Tibial nerve (tissue), 4 donors: ENCODE measurements around the gene TRAPPC13. TPM values are rescaled to one million over a fixed set of nuclear protein-coding genes. Genes with fewer than 3 reads are reported as not detected.
"Not testable (repeated sequence)": the region's sequence is repeated elsewhere in the genome, so short reads cannot be mapped to it uniquely, and the experiment has no call there.

Source experiments
- DNase-seq, 2 donors: peaks; one replicate each; pipeline ENCODE4 v3.0.0-alpha.2; 2019; ENCODE audit warnings: low spot score in 2 of 2
- H3K27ac ChIP-seq, 4 donors: fragments of 200-600 bp; sonication (generic) in 3 of 4; one replicate each; pipeline ENCODE4 v1.5.1; 2017 to 2019; ENCODE audit warnings: mild to moderate bottlenecking in 1 of 4
- H3K27me3 ChIP-seq, 2 donors: fragments of 200-600 bp; sonication (generic) in 1 of 2; one replicate each; pipeline versions ENCODE4 v1.5.1 to v1.6.0; 2017 to 2019
- H3K36me3 ChIP-seq, 3 donors: fragments of 200-600 bp; sonication (generic); one replicate each; pipeline ENCODE4 v1.5.1; 2018 to 2019
- H3K4me1 ChIP-seq, 4 donors: fragments of 200-600 bp; sonication (generic) in 3 of 4; one replicate each; pipeline ENCODE4 v1.5.1; 2017 to 2019
- H3K4me3 ChIP-seq, 4 donors: fragments of 200-600 bp; sonication (generic) in 3 of 4; one replicate each; pipeline ENCODE4 v1.5.1; 2017 to 2019; ENCODE audit warnings: mild to moderate bottlenecking in 1 of 4, moderate library complexity in 1 of 4
- H3K9me3 ChIP-seq, 4 donors: fragments of 200-600 bp; sonication (generic) in 3 of 4; one replicate each; pipeline ENCODE4 v1.5.1; 2017 to 2019
- CTCF ChIP-seq, 5 experiments: fragments of 200-600 bp in 3 of 5; fragments of 450-650 bp in 2 of 5; sonication (generic) in 3 of 5; IDR thresholded peaks; one replicate each; pipeline ENCODE4 v1.5.1; 2016 to 2019; ENCODE audit warnings: antibody characterized with exemption in 5 of 5, mild to moderate bottlenecking in 3 of 5, moderate library complexity in 2 of 5
- EP300 ChIP-seq, 2 donors: sonication (generic); formaldehyde crosslinking; IDR thresholded peaks; one replicate each; pipeline ENCODE4 v1.6.1; 2017; ENCODE audit warnings: antibody characterized with exemption in 2 of 2, mild to moderate bottlenecking in 1 of 2
- POLR2A ChIP-seq, 2 donors: fragments of 450-650 bp; IDR thresholded peaks; one replicate each; pipeline ENCODE4 v1.6.1; 2017; ENCODE audit warnings: antibody characterized with exemption in 2 of 2, mild to moderate bottlenecking in 2 of 2, moderate library complexity in 2 of 2
- WGBS, 2 donors: methylation state at CpG; one replicate each; pipeline ENCODE4 v1.1.5; 2018; 5-methylcytosine and 5-hydroxymethylcytosine counted together
- total RNA-seq, 4 donors: library from RNA; depleted of rRNA; stranded (reverse); fragments of >200 nt; gene quantifications; one replicate each; pipeline ENCODE4 v1.1.0, GENCODE V29; 2016

TRAPPC13 gene
- total RNA-seq, 4 donors from 2014 or later, result 10.8 to 56.4 (median 24.4) TPM

- Histone ChIP-seq H3K36me3 (peaks cover 0 to 27% (median 4%) of the 10 kb centered on the region in 3 donors), H3K9me3 (no peaks in the 10 kb centered on the region), H3K27me3 (no peaks in the 10 kb centered on the region), H3K4me3 (no peak overlapping the region), H3K4me1 (no peaks in the 10 kb centered on the region), H3K27ac (no peak overlapping the region)
- TF ChIP-seq CTCF (IDR thresholded peaks at IDR 0.05) (no peak), EP300 (IDR thresholded peaks at IDR 0.05) (no peak), POLR2A (IDR thresholded peaks at IDR 0.05) (no peak)
- DNase-seq, result no peak
- 82 to 87% methylated on average over 2 of the region's 2 CpGs for WGBS, 2 donors
These were observed 29.9 kb downstream of the TRAPPC13 start for GRCh38 chr5:65654713-65655112.

GRCh38 chr5:65663804-65664521 lies 39.1 kb downstream of the TRAPPC13 start:
- Histone ChIP-seq H3K9me3 (no peaks in the 10 kb centered on the region), H3K4me1 (no peaks in the 10 kb centered on the region), H3K4me3 (no peak overlapping the region), H3K36me3 (peaks cover 0 to 76% (median 0%) of the 10 kb centered on the region in 3 donors), H3K27me3 (no peaks in the 10 kb centered on the region), H3K27ac (no peak overlapping the region)
- TF ChIP-seq CTCF (IDR thresholded peaks at IDR 0.05) (peak in 3 of 5 experiments; percentile 12 to 24 (median 13)), EP300 (IDR thresholded peaks at IDR 0.05) (no peak), POLR2A (IDR thresholded peaks at IDR 0.05) (no peak)
- 78 to 83% methylated on average over 1 of the region's 1 CpG for WGBS, 2 donors
- no peak for DNase-seq

GRCh38 chr5:65668696-65669095 lies 43.9 kb downstream of the TRAPPC13 start:
- H3K27me3 ChIP-seq, result no peaks in the 10 kb centered on the region
- no peak overlapping the region for H3K27ac ChIP-seq
- DNase-seq, result no peak
- no peaks in the 10 kb centered on the region for H3K9me3 ChIP-seq
- peaks cover 0 to 78% (median 0%) of the 10 kb centered on the region in 3 donors for H3K36me3 ChIP-seq
- TF ChIP-seq EP300 (IDR thresholded peaks at IDR 0.05) (no peak), CTCF (IDR thresholded peaks at IDR 0.05) (no peak), POLR2A (IDR thresholded peaks at IDR 0.05) (no peak)
- no peak overlapping the region for H3K4me3 ChIP-seq
- no peaks in the 10 kb centered on the region for H3K4me1 ChIP-seq
- 82 to 87% methylated on average over 7 of the region's 7 CpGs for WGBS, 2 donors

- Histone ChIP-seq H3K27ac (no peak overlapping the region), H3K4me1 (no peaks in the 10 kb centered on the region), H3K9me3 (no peaks in the 10 kb centered on the region), H3K4me3 (no peak overlapping the region), H3K27me3 (no peaks in the 10 kb centered on the region), H3K36me3 (peaks cover 0 to 60% (median 0%) of the 10 kb centered on the region in 3 donors)
- 70 to 81% methylated on average over 1 of the region's 1 CpG for WGBS, 2 donors
- DNase-seq, result no peak
- TF ChIP-seq CTCF (IDR thresholded peaks at IDR 0.05) (no peak), EP300 (IDR thresholded peaks at IDR 0.05) (no peak)
These were observed 48.0 kb downstream of the TRAPPC13 start for GRCh38 chr5:65672796-65673195.

- TF ChIP-seq CTCF (IDR thresholded peaks at IDR 0.05) (no peak), EP300 (IDR thresholded peaks at IDR 0.05) (no peak), POLR2A (IDR thresholded peaks at IDR 0.05) (no peak)
These were observed 49.9 kb downstream of the TRAPPC13 start for GRCh38 chr5:65674749-65675148.

GRCh38 chr5:65676056-65676455 lies 51.2 kb downstream of the TRAPPC13 start:
- H3K27me3 ChIP-seq, result not testable (repeated sequence)

More at GRCh38 chr5:65674749-65675148, 49.9 kb downstream of the TRAPPC13 start:
- Histone ChIP-seq H3K9me3 (no peaks in the 10 kb centered on the region), H3K36me3 (peaks cover 0 to 61% (median 7%) of the 10 kb centered on the region in 3 donors), H3K4me1 (no peaks in the 10 kb centered on the region), H3K4me3 (no peak overlapping the region), H3K27ac (no peak overlapping the region), H3K27me3 (no peaks in the 10 kb centered on the region)
- no peak for DNase-seq

More at GRCh38 chr5:65676056-65676455, 51.2 kb downstream of the TRAPPC13 start:
- 86 to 90% methylated on average over 3 of the region's 3 CpGs for whole genome bisulfite sequencing, 2 donors
- H3K4me3 ChIP-seq, H3K4me1 ChIP-seq, H3K27ac ChIP-seq, DNase-seq, H3K9me3 ChIP-seq: not testable (repeated sequence)
- H3K36me3 ChIP-seq, result peaks cover 0 to 60% (median 7%) of the 10 kb centered on the region in 3 donors
